ENCODE data around the gene DYNC1I1. TPM values are rescaled to one million over a fixed set of nuclear protein-coding genes. Genes with fewer than 3 reads are reported as not detected.

Gene DYNC1I1
- polyA plus RNA-seq, 1 experiment = 0.11 TPM

- ChIA-PET CTCF (interaction anchor here (0.7 kb wide), 1 partner anchor 38 kb away, joined by 3 read pairs; no protein-coding TSS in a partner anchor), POLR2A (no interaction called here)
- Histone ChIP-seq H3K4me3 (ENCODE audit: low read depth, low read length) (no peak overlapping the region), H3K36me3 (ENCODE audit: control insufficient read depth, insufficient read depth, low read length) (no peaks in the 10 kb centered on the region), H3K27me3 (ENCODE audit: control insufficient read depth, insufficient read depth, low read length) (no peaks in the 10 kb centered on the region)
- no peak for TF ChIP-seq CTCF (IDR thresholded peaks at IDR 0.05; ENCODE audit: insufficient read depth, low read depth, low read length)
- DNase-seq (ENCODE audit: low read depth) = no peak
Observed at GRCh38 chr7:96100737-96101136, 328.4 kb downstream of the DYNC1I1 start.

- CTCF ChIA-PET = interaction anchor here (1.6 kb wide), 1 partner anchor 12 kb away, joined by 4 read pairs; no protein-coding TSS in a partner anchor
Observed at GRCh38 chr7:96102096-96102811, 329.9 kb downstream of the DYNC1I1 start.

GRCh38 chr7:96104984-96105383 is 332.6 kb downstream of the DYNC1I1 start:
- Histone ChIP-seq H3K36me3 (ENCODE audit: control insufficient read depth, insufficient read depth, low read length) (no peaks in the 10 kb centered on the region), H3K27me3 (ENCODE audit: control insufficient read depth, insufficient read depth, low read length) (no peaks in the 10 kb centered on the region), H3K4me3 (ENCODE audit: low read depth, low read length) (no peak overlapping the region)
- TF ChIP-seq CTCF (IDR thresholded peaks at IDR 0.05; ENCODE audit: insufficient read depth, low read depth, low read length) = no peak
- ChIA-PET POLR2A (no interaction called here), CTCF (interaction anchor here (1.0 kb wide), 1 partner anchor 30 kb away, joined by 3 read pairs; no protein-coding TSS in a partner anchor)
- DNase-seq (ENCODE audit: low read depth) = no peak

More at GRCh38 chr7:96102096-96102811, 329.9 kb downstream of the DYNC1I1 start:
- no peak for TF ChIP-seq CTCF (IDR thresholded peaks at IDR 0.05; ENCODE audit: insufficient read depth, low read depth, low read length)
- H3K4me3 ChIP-seq (ENCODE audit: low read depth, low read length) = no peak overlapping the region
- H3K36me3 ChIP-seq (ENCODE audit: control insufficient read depth, insufficient read depth, low read length) = no peaks in the 10 kb centered on the region
- POLR2A ChIA-PET = no interaction called here
- no peaks in the 10 kb centered on the region for H3K27me3 ChIP-seq (ENCODE audit: control insufficient read depth, insufficient read depth, low read length)
- no peak for DNase-seq (ENCODE audit: low read depth)

- no peak overlapping the region for H3K4me3 ChIP-seq (ENCODE audit: low read depth, low read length)
- TF ChIP-seq CTCF (IDR thresholded peaks at IDR 0.05; ENCODE audit: insufficient read depth, low read depth, low read length) = no peak
- DNase-seq (ENCODE audit: low read depth) = no peak
- CTCF ChIA-PET = no interaction called here
- POLR2A ChIA-PET = no interaction called here
- no peaks in the 10 kb centered on the region for H3K27me3 ChIP-seq (ENCODE audit: control insufficient read depth, insufficient read depth, low read length)
- H3K36me3 ChIP-seq (ENCODE audit: control insufficient read depth, insufficient read depth, low read length) = no peaks in the 10 kb centered on the region
Observed at GRCh38 chr7:96111405-96111804, 339.1 kb downstream of the DYNC1I1 start.

GRCh38 chr7:96114190-96114589 is 341.8 kb downstream of the DYNC1I1 start:
- POLR2A ChIA-PET = no interaction called here

More at GRCh38 chr7:96114190-96114589, 341.8 kb downstream of the DYNC1I1 start:
- Histone ChIP-seq H3K36me3 (ENCODE audit: control insufficient read depth, insufficient read depth, low read length) (no peaks in the 10 kb centered on the region), H3K4me3 (ENCODE audit: low read depth, low read length) (no peak overlapping the region), H3K27me3 (ENCODE audit: control insufficient read depth, insufficient read depth, low read length) (no peaks in the 10 kb centered on the region)
- CTCF ChIA-PET = interaction anchor here (1.0 kb wide), 1 partner anchor 12 kb away, joined by 4 read pairs; no protein-coding TSS in a partner anchor
- no peak for TF ChIP-seq CTCF (IDR thresholded peaks at IDR 0.05; ENCODE audit: insufficient read depth, low read depth, low read length)
- no peak for DNase-seq (ENCODE audit: low read depth)
